K562 (cell line): Measurements from ENCODE around the gene CLASP1. TPM values are rescaled to one million over a fixed set of nuclear protein-coding genes. Genes with fewer than 3 reads are reported as not detected.

Source experiments
- ATAC-seq: fragments of 200-7000 bp; cut with Tn5 transposase; 3 replicates; pipeline ENCODE4 v1.9.1; 2020; ENCODE audit warnings: moderate library complexity
- BruUV-seq: library from RNA; stranded (reverse); fragments of 400-500 nt; replicated peaks from 2 replicates; lab custom pipeline; 2021; lab: Mats Ljungman, UMichigan
- CTCF ChIA-PET: fragments of 300-600 bp; formaldehyde crosslinking; extraction: SDS; loops from one replicate; lab custom pipeline; 2021; ENCODE audit warnings: low intra/inter-chr PET ratio; lab: Yijun Ruan, JAX
- POLR2A ChIA-PET: fragments of 300-600, 350-650 bp; sonication (Branson Sonifier 250); formaldehyde crosslinking; extraction: SDS; loops from one replicate; lab custom pipeline; 2021; ENCODE audit warnings: antibody characterized with exemption, inconsistent platforms; lab: Yijun Ruan, JAX
- DNase-seq, 4 experiments: peaks; one replicate each; pipeline versions ENCODE4 v3.0.0 to v3.0.0-alpha.2; 2011 to 2018; ENCODE audit warnings: low spot score in 3 of 4, mixed read lengths in 3 of 4; ENCODE audit errors: extremely low read depth in 1 of 4
- FAIRE-seq: peaks from 2 replicates; lab custom pipeline; 2011; peaks lifted over from hg19 to GRCh38; lab: Jason Lieb, UNC
- H2AFZ ChIP-seq: 2 replicates; pipeline ENCODE4 v1.6.0; 2011; ENCODE audit warnings: low read depth, low read length, control low read depth, inconsistent platforms
- H3K27ac ChIP-seq: fragments of 200-600 bp; 3 replicates; pipeline ENCODE4 v1.8.0; 2011; ENCODE audit warnings: low read depth, mild to moderate bottlenecking, control low read depth, inconsistent platforms, low read length, moderate library complexity, mixed read lengths; ENCODE audit errors: extremely low read depth
- H3K27me3 ChIP-seq, 2 experiments: fragments of 300-600 bp in 1 of 2; 2 replicates in 1 of 2; 3 replicates in 1 of 2; pipeline versions ENCODE4 v1.6.0 to v1.8.0; 2011; ENCODE audit warnings: inconsistent platforms in 2 of 2, low read length in 2 of 2, mild to moderate bottlenecking in 1 of 2, mixed read lengths in 1 of 2, moderate library complexity in 1 of 2; ENCODE audit not compliant: control insufficient read depth in 2 of 2, insufficient read depth in 2 of 2
- H3K36me3 ChIP-seq: fragments of 300-600 bp; 3 replicates; pipeline ENCODE4 v1.8.0; 2011; ENCODE audit warnings: mild to moderate bottlenecking, low read length, inconsistent platforms; ENCODE audit not compliant: control insufficient read depth, insufficient read depth
- H3K4me1 ChIP-seq, 2 experiments: fragments of 200-600 bp in 1 of 2; replicated peaks in 1 of 2; 2 replicates in 1 of 2; 3 replicates in 1 of 2; pipeline versions ENCODE4 v1.5.1 to v1.8.0; 2011; ENCODE audit warnings: inconsistent platforms in 2 of 2, low read length in 2 of 2, mild to moderate bottlenecking in 1 of 2, mixed read lengths in 1 of 2, moderate library complexity in 1 of 2; ENCODE audit not compliant: control insufficient read depth in 2 of 2, insufficient read depth in 2 of 2
- H3K4me2 ChIP-seq: 2 replicates; pipeline ENCODE4 v1.6.1; 2011; ENCODE audit warnings: low read length, control low read depth, inconsistent platforms, mixed read lengths; ENCODE audit not compliant: insufficient read depth
- H3K4me3 ChIP-seq: fragments of 200-600 bp; sonication (generic), shearing (Covaris generic); 2 replicates; pipeline ENCODE4 v1.5.1; 2016; ENCODE audit warnings: control low read depth, inconsistent platforms
- H3K79me2 ChIP-seq: fragments of 200-600 bp; 3 replicates; pipeline ENCODE4 v1.8.0; 2011; ENCODE audit warnings: low read length, inconsistent platforms; ENCODE audit not compliant: control insufficient read depth, insufficient read depth
- H3K9ac ChIP-seq, 2 experiments: 2 replicates each; pipeline versions ENCODE4 v1.6.0 to v1.6.1; 2011; ENCODE audit warnings: low read depth in 2 of 2, low read length in 2 of 2, control low read depth in 1 of 2, inconsistent platforms in 1 of 2, mild to moderate bottlenecking in 1 of 2, mixed read lengths in 1 of 2; ENCODE audit not compliant: insufficient read depth in 1 of 2
- H3K9me1 ChIP-seq: one replicate; pipeline ENCODE4 v1.6.0; 2011; ENCODE audit warnings: inconsistent platforms, mild to moderate bottlenecking, low read length, moderate library complexity; ENCODE audit not compliant: control insufficient read depth, insufficient read depth
- H3K9me3 ChIP-seq: replicated peaks from 2 replicates; pipeline ENCODE4 v1.5.1; 2011; ENCODE audit warnings: low read depth, low read length, inconsistent platforms; ENCODE audit not compliant: control insufficient read depth, insufficient read depth
- H4K20me1 ChIP-seq: replicated peaks from 2 replicates; pipeline ENCODE4 v1.6.1; 2011; ENCODE audit warnings: low read length, inconsistent platforms, mixed read lengths; ENCODE audit not compliant: control insufficient read depth, insufficient read depth
- BRF2 ChIP-seq: IDR thresholded peaks from 3 replicates; pipeline ENCODE4 v1.6.1; 2011; ENCODE audit warnings: borderline replicate concordance, mild to moderate bottlenecking; ENCODE audit not compliant: insufficient read length, insufficient read depth
- ERF ChIP-seq: fragments of 450-650 bp; formaldehyde crosslinking; IDR thresholded peaks from 2 replicates; pipeline ENCODE4 v1.4.0; 2020; ENCODE audit warnings: mild to moderate bottlenecking, mixed read lengths
- GTF2B ChIP-seq: IDR thresholded peaks from 2 replicates; pipeline ENCODE4 v1.6.1; 2011; ENCODE audit not compliant: insufficient read length; ENCODE audit errors: extremely low read depth
- KHSRP ChIP-seq: fragments of 450-650 bp; IDR thresholded peaks from 2 replicates; pipeline ENCODE4 v1.6.1; 2017
- KLF10 ChIP-seq: fragments of 250-450 bp; sonication (Bioruptor Pico); IDR thresholded peaks from 2 replicates; pipeline ENCODE4 v1.6.1; 2021; ENCODE audit warnings: matching md5 sums
- NELFE ChIP-seq: IDR thresholded peaks from 2 replicates; pipeline ENCODE4 v1.6.1; 2011; ENCODE audit warnings: mild to moderate bottlenecking; ENCODE audit not compliant: insufficient read depth, insufficient read length
- NONO ChIP-seq, 2 experiments: fragments of 200-400 bp in 1 of 2; fragments of 450-650 bp in 1 of 2; formaldehyde crosslinking in 1 of 2; IDR thresholded peaks; 2 replicates each; pipeline ENCODE4 v1.6.1; 2017; ENCODE audit warnings: low read depth in 2 of 2, mild to moderate bottlenecking in 2 of 2, moderate library complexity in 2 of 2, low read length in 1 of 2
- RBM15 ChIP-seq: fragments of 200-400 bp; formaldehyde crosslinking; IDR thresholded peaks from 2 replicates; pipeline ENCODE4 v1.6.1; 2018; ENCODE audit warnings: mild to moderate bottlenecking, low read length, moderate library complexity; ENCODE audit not compliant: insufficient read depth
- RBM17 ChIP-seq: fragments of 200-400 bp; formaldehyde crosslinking; IDR thresholded peaks from 2 replicates; pipeline ENCODE4 v1.6.1; 2017; ENCODE audit warnings: low read depth, mild to moderate bottlenecking, low read length, borderline replicate concordance
- XRCC4 ChIP-seq: IDR thresholded peaks from one replicate; pipeline ENCODE4 v1.6.1; 2011; ENCODE audit not compliant: insufficient read depth, insufficient read length; ENCODE audit errors: extremely low read depth
- ZBTB9 ChIP-seq: fragments of 450-650 bp; formaldehyde crosslinking; IDR thresholded peaks from 2 replicates; pipeline ENCODE4 v1.4.0; 2020; ENCODE audit warnings: mild to moderate bottlenecking, moderate library complexity
- ZNF311 ChIP-seq: fragments of 250-450 bp; sonication (Bioruptor Pico); IDR thresholded peaks from 2 replicates; pipeline ENCODE4 v1.4.0; 2020; ENCODE audit warnings: mild to moderate bottlenecking, moderate library complexity
- ZNF583 ChIP-seq: fragments of 250-450 bp; sonication (Bioruptor Pico); IDR thresholded peaks from 2 replicates; pipeline ENCODE4 v1.4.0; 2020
- WGBS: fragments of 100-300 bp; shearing (Covaris generic); methylation state at CpG from one replicate; pipeline ENCODE4 v1.1.6; 2016; ENCODE audit warnings: low coverage, mixed read lengths; ENCODE audit not compliant: insufficient coverage; ENCODE audit errors: missing lambda C conversion rate; 5-methylcytosine and 5-hydroxymethylcytosine counted together
- in situ Hi-C: fragments of 300-500 bp; cut with MboI; formaldehyde crosslinking; loops from 4 replicates; pipeline ENCODE4 v1.15.0; 2018; ENCODE audit warnings: inconsistent platforms, mixed read lengths
- intact Hi-C: fragments of 100-400 bp; cut with micrococcal nuclease; formaldehyde crosslinking; loops from 2 replicates; pipeline ENCODE4 v1.14.2; 2022
- polyA plus RNA-seq, 8 experiments: library from polyadenylated mRNA; depleted of rRNA in 4 of 8; stranded (reverse) in 5 of 8; unstranded in 3 of 8; fragments of >200 nt; fragmentation: Nextera tagmentation in 2 of 8; fragmentation: Illumina TruSeq in 1 of 8; extraction: Ambion mirVana in 2 of 8; extraction: Trizol in 1 of 8; gene quantifications; 2 replicates each; pipeline versions ENCODE4 v1.2.1 to v1.2.3, GENCODE V29; 2011 to 2014; ENCODE audit warnings: inconsistent platforms in 1 of 8, missing spikeins in 1 of 8
- total RNA-seq, 7 experiments: library from RNA; depleted of rRNA in 6 of 7; stranded (reverse); fragments of >200 nt in 6 of 7; fragmentation: Illumina TruSeq in 2 of 7; extraction: Trizol in 2 of 7; gene quantifications; 2 replicates each; pipeline versions ENCODE4 v1.2.1 to v1.2.3, GENCODE V29; 2011 to 2021; ENCODE audit warnings: low replicate concordance in 1 of 7
- TF ChIP-seq, protein P1 (sequence below): IDR thresholded peaks from 3 replicates; pipeline ENCODE4 v1.6.1; 2011; ENCODE audit warnings: borderline replicate concordance, mild to moderate bottlenecking, moderate library complexity; ENCODE audit not compliant: insufficient read length; ENCODE audit errors: extremely low read depth
- TF ChIP-seq, protein P2 (sequence below): fragments of 250-450 bp; sonication (Bioruptor Pico); IDR thresholded peaks from 2 replicates; pipeline ENCODE4 v1.4.0; 2020; ENCODE audit warnings: mild to moderate bottlenecking, moderate library complexity

Gene CLASP1
- total and polyA plus RNA-seq, 9 of the 15 experiments (the other 6 are each of a cell fraction or from before 2014, with no cell fraction given), result 1.7 to 40.3 (median 20.7) TPM

- Histone ChIP-seq H3K27me3 (no peaks in the 10 kb centered on the region), H3K4me3 (no peak overlapping the region), H3K4me1 (peaks cover 0 to 7% of the 10 kb centered on the region in 2 experiments; a peak in 1 of 5 replicates), H3K79me2 (no peaks in the 10 kb centered on the region), H3K27ac (no peak overlapping the region), H3K9ac (no peak overlapping the region), H3K36me3 (no peaks in the 10 kb centered on the region; the same call in 2 of the 3 replicates), H4K20me1 (no peaks in the 10 kb centered on the region; the same call in 1 of the 2 replicates), H3K9me1 (no peaks in the 10 kb centered on the region), H2AFZ (no peak overlapping the region), H3K4me2 (no peak overlapping the region), H3K9me3 (no peaks in the 10 kb centered on the region)
- DNase-seq, result no peak
- ATAC-seq, result no peak
- no peak for FAIRE-seq
- POLR2A ChIA-PET, result interaction anchor here (0.9 kb wide), 1 partner anchor 14 kb away, joined by 4 read pairs; no protein-coding TSS in a partner anchor
- no TSS peak for BruUV-seq
- CTCF ChIA-PET, result no interaction called here
- 73% methylated on average over 2 of the region's 2 CpGs for WGBS
- intact Hi-C loops, result no loop called here
- in situ Hi-C loops, result no loop called here
- TF ChIP-seq NELFE (no peak), BRF2 (no peak), KHSRP (no peak), XRCC4 (no peak), KLF10 (CRISPR knock-in tag) (no peak), GTF2B (no peak), ERF (CRISPR knock-in tag) (no peak), RBM15 (no peak), ZNF583 (CRISPR knock-in tag) (no peak), NONO (IDR thresholded peaks at IDR 0.05; ENCODE audit: low read depth in 2 of 2, low read length in 1 of 2) (no peak), ZNF311 (CRISPR knock-in tag) (no peak), ZBTB9 (no peak), RBM17 (no peak)
- TF ChIP-seq, protein P1, sequence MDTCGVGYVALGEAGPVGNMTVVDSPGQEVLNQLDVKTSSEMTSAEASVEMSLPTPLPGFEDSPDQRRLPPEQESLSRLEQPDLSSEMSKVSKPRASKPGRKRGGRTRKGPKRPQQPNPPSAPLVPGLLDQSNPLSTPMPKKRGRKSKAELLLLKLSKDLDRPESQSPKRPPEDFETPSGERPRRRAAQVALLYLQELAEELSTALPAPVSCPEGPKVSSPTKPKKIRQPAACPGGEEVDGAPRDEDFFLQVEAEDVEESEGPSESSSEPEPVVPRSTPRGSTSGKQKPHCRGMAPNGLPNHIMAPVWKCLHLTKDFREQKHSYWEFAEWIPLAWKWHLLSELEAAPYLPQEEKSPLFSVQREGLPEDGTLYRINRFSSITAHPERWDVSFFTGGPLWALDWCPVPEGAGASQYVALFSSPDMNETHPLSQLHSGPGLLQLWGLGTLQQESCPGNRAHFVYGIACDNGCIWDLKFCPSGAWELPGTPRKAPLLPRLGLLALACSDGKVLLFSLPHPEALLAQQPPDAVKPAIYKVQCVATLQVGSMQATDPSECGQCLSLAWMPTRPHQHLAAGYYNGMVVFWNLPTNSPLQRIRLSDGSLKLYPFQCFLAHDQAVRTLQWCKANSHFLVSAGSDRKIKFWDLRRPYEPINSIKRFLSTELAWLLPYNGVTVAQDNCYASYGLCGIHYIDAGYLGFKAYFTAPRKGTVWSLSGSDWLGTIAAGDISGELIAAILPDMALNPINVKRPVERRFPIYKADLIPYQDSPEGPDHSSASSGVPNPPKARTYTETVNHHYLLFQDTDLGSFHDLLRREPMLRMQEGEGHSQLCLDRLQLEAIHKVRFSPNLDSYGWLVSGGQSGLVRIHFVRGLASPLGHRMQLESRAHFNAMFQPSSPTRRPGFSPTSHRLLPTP, result no peak
- TF ChIP-seq, protein P2, sequence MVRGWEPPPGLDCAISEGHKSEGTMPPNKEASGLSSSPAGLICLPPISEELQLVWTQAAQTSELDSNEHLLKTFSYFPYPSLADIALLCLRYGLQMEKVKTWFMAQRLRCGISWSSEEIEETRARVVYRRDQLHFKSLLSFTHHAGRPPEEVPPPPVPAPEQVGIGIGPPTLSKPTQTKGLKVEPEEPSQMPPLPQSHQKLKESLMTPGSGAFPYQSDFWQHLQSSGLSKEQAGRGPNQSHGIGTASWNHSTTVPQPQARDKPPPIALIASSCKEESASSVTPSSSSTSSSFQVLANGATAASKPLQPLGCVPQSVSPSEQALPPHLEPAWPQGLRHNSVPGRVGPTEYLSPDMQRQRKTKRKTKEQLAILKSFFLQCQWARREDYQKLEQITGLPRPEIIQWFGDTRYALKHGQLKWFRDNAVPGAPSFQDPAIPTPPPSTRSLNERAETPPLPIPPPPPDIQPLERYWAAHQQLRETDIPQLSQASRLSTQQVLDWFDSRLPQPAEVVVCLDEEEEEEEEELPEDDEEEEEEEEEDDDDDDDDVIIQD (CRISPR knock-in tag), result no peak
These were observed 165.4 kb downstream of the CLASP1 start for GRCh38 chr2:121483846-121484245.
